GM12874 (cell line): ENCODE results near the gene ELAC2.

Source experiments
- TF ChIP-seq, protein P1 (sequence below): IDR thresholded peaks from 2 replicates; pipeline ENCODE4 v1.5.1; 2011; ENCODE audit warnings: low read depth, mild to moderate bottlenecking, control low read depth, low read length, moderate library complexity; ENCODE audit not compliant: insufficient read depth

Gene ELAC2, protein sequence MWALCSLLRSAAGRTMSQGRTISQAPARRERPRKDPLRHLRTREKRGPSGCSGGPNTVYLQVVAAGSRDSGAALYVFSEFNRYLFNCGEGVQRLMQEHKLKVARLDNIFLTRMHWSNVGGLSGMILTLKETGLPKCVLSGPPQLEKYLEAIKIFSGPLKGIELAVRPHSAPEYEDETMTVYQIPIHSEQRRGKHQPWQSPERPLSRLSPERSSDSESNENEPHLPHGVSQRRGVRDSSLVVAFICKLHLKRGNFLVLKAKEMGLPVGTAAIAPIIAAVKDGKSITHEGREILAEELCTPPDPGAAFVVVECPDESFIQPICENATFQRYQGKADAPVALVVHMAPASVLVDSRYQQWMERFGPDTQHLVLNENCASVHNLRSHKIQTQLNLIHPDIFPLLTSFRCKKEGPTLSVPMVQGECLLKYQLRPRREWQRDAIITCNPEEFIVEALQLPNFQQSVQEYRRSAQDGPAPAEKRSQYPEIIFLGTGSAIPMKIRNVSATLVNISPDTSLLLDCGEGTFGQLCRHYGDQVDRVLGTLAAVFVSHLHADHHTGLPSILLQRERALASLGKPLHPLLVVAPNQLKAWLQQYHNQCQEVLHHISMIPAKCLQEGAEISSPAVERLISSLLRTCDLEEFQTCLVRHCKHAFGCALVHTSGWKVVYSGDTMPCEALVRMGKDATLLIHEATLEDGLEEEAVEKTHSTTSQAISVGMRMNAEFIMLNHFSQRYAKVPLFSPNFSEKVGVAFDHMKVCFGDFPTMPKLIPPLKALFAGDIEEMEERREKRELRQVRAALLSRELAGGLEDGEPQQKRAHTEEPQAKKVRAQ

DNA sequence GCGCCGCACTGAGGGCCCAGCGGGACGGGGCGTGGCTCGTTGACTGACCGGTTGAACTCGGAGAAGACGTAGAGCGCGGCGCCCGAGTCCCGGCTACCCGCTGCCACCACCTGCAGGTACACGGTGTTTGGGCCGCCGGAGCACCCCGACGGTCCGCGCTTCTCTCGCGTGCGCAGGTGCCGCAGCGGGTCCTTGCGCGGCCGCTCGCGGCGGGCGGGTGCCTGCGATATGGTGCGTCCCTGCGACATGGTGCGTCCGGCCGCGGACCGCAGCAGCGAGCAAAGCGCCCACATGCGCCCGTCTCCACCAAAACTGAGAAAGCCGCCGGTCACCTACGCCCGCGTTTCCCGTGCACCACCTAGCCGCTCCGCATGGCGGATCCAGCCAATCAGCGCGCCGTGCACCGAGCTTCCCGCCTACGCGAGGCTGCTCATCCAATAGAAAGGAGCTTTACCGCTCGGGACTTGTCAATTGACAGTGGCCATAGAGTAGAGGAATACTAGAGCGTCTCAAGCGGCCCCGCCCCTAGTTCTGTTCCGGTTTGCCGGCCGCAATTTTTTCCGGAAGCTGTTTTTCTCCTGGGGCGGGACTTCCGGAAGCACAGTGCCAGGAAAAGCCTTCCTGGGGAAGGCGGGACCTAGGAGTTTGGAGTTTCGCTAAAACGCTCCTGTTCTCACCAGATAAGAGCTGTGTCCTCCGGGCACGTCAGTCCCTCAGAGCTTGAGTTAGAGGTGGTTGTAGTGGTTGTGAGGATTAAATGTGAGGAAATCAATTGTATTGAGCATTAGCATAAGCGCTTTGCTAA is at the start of gene ELAC2:
ELAC2 (minus strand) TSS at position 373 of the 805 bp plus-strand sequence; CDS start at position 293, 80 bp downstream.
- TF ChIP-seq, protein P1, sequence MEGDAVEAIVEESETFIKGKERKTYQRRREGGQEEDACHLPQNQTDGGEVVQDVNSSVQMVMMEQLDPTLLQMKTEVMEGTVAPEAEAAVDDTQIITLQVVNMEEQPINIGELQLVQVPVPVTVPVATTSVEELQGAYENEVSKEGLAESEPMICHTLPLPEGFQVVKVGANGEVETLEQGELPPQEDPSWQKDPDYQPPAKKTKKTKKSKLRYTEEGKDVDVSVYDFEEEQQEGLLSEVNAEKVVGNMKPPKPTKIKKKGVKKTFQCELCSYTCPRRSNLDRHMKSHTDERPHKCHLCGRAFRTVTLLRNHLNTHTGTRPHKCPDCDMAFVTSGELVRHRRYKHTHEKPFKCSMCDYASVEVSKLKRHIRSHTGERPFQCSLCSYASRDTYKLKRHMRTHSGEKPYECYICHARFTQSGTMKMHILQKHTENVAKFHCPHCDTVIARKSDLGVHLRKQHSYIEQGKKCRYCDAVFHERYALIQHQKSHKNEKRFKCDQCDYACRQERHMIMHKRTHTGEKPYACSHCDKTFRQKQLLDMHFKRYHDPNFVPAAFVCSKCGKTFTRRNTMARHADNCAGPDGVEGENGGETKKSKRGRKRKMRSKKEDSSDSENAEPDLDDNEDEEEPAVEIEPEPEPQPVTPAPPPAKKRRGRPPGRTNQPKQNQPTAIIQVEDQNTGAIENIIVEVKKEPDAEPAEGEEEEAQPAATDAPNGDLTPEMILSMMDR = no peak

DNA sequence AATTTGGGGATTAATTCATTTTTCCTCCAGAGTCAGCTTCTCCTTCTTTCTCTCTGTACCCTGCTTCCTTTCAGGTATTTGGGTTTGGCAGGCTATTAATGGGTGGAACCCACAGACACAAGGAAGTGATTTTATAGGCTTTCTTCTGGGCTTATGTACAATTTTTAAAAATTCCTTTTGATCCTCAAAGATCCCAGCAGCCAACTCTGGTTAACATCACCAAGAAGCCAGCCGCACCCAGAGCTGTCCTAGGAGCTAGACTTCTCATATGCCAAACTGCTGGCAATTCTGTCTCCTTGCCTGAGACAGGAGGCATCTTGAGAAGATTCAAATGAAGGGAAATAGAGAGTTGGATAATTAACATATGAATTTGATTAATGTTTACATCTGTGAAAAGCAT is 47.2 kb upstream of the ELAC2 start:
- TF ChIP-seq, protein P1 = no peak

DNA sequence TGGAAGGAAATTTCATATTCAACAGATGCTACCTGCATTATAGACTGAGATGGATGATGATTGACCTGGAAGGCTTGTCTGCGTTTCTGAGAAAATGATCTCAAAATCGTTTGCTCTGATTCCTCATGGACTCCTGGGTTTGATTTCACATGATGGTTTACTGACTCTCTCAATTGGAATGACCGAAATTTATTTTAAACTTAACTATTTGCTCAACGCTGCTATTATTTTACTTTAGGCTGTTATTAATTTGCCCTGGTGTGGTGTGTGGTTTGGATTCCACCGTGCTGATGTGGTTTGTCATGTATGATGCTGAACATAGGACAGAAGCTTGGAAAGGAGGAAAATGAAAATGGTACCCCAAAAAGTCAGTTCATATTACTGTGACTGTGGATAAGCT is 37.3 kb upstream of the ELAC2 start:
- TF ChIP-seq, protein P1 = no peak

DNA sequence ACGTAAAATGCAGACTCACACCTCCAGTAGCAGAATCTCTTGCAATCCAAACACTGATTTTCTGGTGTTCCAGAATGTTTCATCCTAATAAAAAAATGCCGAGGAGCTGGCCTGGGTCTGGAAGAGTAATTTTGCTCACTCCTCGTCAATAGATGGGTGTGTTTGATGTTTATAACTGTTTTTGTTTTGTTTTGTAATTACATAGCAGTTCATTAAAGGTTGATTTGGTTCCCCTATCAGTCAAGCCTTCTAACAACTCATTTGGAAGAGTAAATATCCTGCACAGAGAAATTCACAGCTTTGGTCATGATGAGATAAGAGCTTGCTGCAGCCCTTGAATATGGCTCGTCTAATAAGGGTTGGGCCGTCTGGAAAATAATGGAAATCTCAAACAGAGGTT is 36.8 kb upstream of the ELAC2 start:
- TF ChIP-seq, protein P1 = no peak

DNA sequence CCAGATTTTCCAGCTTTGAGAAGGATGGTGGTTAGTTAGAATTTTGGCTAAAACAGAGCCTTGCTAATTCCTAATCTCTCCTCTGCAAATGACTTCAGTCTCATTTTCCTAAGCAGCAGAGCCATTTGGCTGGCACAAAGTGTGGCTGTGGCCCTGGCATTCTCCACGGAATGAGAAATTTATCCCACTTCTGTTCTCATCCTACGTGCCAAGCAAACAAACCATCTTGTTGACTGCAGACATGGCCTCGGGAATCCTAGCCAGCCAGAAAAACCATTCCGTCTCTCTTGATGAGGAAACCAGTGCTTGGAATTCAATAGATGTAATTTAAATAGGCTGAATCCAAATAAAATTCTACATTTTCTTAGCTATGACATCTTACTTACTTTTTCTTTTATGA is 34.1 kb upstream of the ELAC2 start:
- TF ChIP-seq, protein P1 = no peak

DNA sequence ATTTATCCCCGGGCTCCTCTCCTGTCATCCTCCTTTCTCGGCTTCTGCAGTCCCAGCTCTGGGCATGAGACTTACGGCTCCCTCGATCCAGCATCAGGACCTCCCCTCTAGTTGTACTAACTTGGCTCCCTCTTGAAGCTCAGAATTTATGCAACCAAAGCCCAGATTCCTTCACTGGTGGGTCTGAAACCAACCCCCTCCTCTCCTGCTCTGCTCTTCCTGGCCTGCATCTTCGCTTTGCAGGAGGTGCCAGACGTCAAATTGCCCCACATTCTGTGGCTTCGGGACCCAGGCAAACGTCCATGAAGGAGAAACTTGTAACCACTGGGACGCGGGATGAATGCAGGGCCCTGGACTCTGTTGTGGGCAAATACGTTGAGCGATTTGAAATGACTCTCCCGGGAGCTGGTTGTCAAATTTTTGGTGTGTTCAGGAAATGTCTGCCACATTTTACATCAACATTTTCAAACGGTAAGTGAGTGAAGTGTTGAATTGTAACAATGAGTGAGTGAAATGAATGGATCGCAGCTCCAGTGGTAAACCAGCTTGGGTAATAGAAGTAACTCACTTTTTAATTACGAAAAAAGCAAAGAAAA is 29.3 kb upstream of the ELAC2 start:
- TF ChIP-seq, protein P1 = no peak
